Vagina (tissue), 2 donors: ENCODE data around the gene DEFB114. TPM values are rescaled to one million over a fixed set of nuclear protein-coding genes. Genes with fewer than 3 reads are reported as not detected.

Experiments
- DNase-seq, 2 donors: peaks; one replicate each; pipeline ENCODE4 v3.0.0-alpha.2; 2017; ENCODE audit errors: extremely low spot score in 2 of 2
- H3K27ac ChIP-seq: fragments of 200-600 bp; sonication (generic); one replicate; pipeline ENCODE4 v1.5.1; 2019
- H3K27me3 ChIP-seq: fragments of 200-600 bp; sonication (generic); one replicate; pipeline ENCODE4 v1.5.1; 2019
- H3K36me3 ChIP-seq, 2 donors: fragments of 200-600 bp; sonication (generic); one replicate each; pipeline ENCODE4 v1.5.1; 2017 to 2019
- H3K4me1 ChIP-seq: fragments of 200-600 bp; sonication (generic); one replicate; pipeline ENCODE4 v1.5.1; 2019
- H3K4me3 ChIP-seq, 2 donors: fragments of 200-600 bp; sonication (generic); 1 replicate in 1 of 2; 2 replicates in 1 of 2; pipeline ENCODE4 v1.5.1; 2016 to 2019
- H3K9me3 ChIP-seq: fragments of 200-600 bp; sonication (generic); one replicate; pipeline ENCODE4 v1.5.1; 2019
- CTCF ChIP-seq, 3 experiments: fragments of 450-650 bp in 2 of 3; fragments of 200-600 bp in 1 of 3; sonication (generic) in 1 of 3; IDR thresholded peaks; one replicate each; pipeline ENCODE4 v1.5.1; 2017 to 2019; ENCODE audit warnings: antibody characterized with exemption in 3 of 3, mild to moderate bottlenecking in 2 of 3, moderate library complexity in 2 of 3
- POLR2A ChIP-seq, 2 donors: fragments of 450-650 bp; IDR thresholded peaks; one replicate each; pipeline ENCODE4 v1.6.1; 2017; ENCODE audit warnings: antibody characterized with exemption in 2 of 2, mild to moderate bottlenecking in 2 of 2, moderate library complexity in 2 of 2
- POLR2AphosphoS5 ChIP-seq, 2 donors: sonication (generic); formaldehyde crosslinking; IDR thresholded peaks; one replicate each; pipeline ENCODE4 v1.9.0; 2017; ENCODE audit warnings: antibody characterized with exemption in 2 of 2, mild to moderate bottlenecking in 2 of 2, low read depth in 1 of 2; ENCODE audit not compliant: insufficient read depth in 1 of 2
- intact Hi-C: fragments of 100-400 bp; cut with DNase I; formaldehyde crosslinking; loops from one replicate; pipeline ENCODE4 v1.15.1; 2023
- total RNA-seq: library from RNA; depleted of rRNA; stranded (reverse); fragments of >200 nt; gene quantifications from one replicate; pipeline ENCODE4 v1.2.3, GENCODE V29; 2016

The DEFB114 gene
- total RNA-seq, 1 donor from 2014 or later = not detected

- no peak for DNase-seq
- Histone ChIP-seq H3K4me3 (no peak overlapping the region), H3K36me3 (no peaks in the 10 kb centered on the region), H3K9me3 (no peaks in the 10 kb centered on the region), H3K27me3 (no peaks in the 10 kb centered on the region), H3K27ac (no peak overlapping the region), H3K4me1 (no peaks in the 10 kb centered on the region)
- TF ChIP-seq POLR2AphosphoS5 (IDR thresholded peaks at IDR 0.05; ENCODE audit: insufficient read depth in 1 of 2, low read depth in 1 of 2) = no peak
- no peak for TF ChIP-seq POLR2A (IDR thresholded peaks at IDR 0.05)
- TF ChIP-seq CTCF (IDR thresholded peaks at IDR 0.05) = no peak
- intact Hi-C loops = no loop called here
These were observed 45.2 kb downstream of the DEFB114 start for GRCh38 chr6:49918787-49919186.

- Histone ChIP-seq H3K36me3 (no peaks in the 10 kb centered on the region), H3K27me3 (no peaks in the 10 kb centered on the region), H3K4me3 (no peak overlapping the region), H3K9me3 (no peaks in the 10 kb centered on the region), H3K4me1 (no peaks in the 10 kb centered on the region), H3K27ac (no peak overlapping the region)
- no peak for DNase-seq
- intact Hi-C loops = no loop called here
- TF ChIP-seq POLR2A (IDR thresholded peaks at IDR 0.05) (no peak), CTCF (IDR thresholded peaks at IDR 0.05) (no peak), POLR2AphosphoS5 (IDR thresholded peaks at IDR 0.05; ENCODE audit: insufficient read depth in 1 of 2, low read depth in 1 of 2) (no peak)
These were observed 48.9 kb downstream of the DEFB114 start for GRCh38 chr6:49915035-49915434.

GRCh38 chr6:49913636-49914375 lies 50.2 kb downstream of the DEFB114 start:
- Histone ChIP-seq H3K9me3 (no peaks in the 10 kb centered on the region), H3K27ac (no peak overlapping the region), H3K4me3 (no peak overlapping the region), H3K36me3 (no peaks in the 10 kb centered on the region), H3K4me1 (no peaks in the 10 kb centered on the region), H3K27me3 (no peaks in the 10 kb centered on the region)
- TF ChIP-seq CTCF (IDR thresholded peaks at IDR 0.05) = no peak
- TF ChIP-seq POLR2A (IDR thresholded peaks at IDR 0.05) = no peak
- no peak for TF ChIP-seq POLR2AphosphoS5 (IDR thresholded peaks at IDR 0.05; ENCODE audit: insufficient read depth in 1 of 2, low read depth in 1 of 2)
- intact Hi-C loops = no loop called here
- DNase-seq = no peak

- TF ChIP-seq POLR2AphosphoS5 (IDR thresholded peaks at IDR 0.05; ENCODE audit: insufficient read depth in 1 of 2, low read depth in 1 of 2) (no peak), CTCF (IDR thresholded peaks at IDR 0.05) (no peak), POLR2A (IDR thresholded peaks at IDR 0.05) (no peak)
- Histone ChIP-seq H3K27ac (no peak overlapping the region), H3K4me1 (no peaks in the 10 kb centered on the region), H3K9me3 (no peaks in the 10 kb centered on the region), H3K27me3 (no peaks in the 10 kb centered on the region), H3K4me3 (no peak overlapping the region), H3K36me3 (no peaks in the 10 kb centered on the region)
- intact Hi-C loops = no loop called here
- DNase-seq = no peak
These were observed 51.8 kb downstream of the DEFB114 start for GRCh38 chr6:49912196-49912595.

GRCh38 chr6:49911252-49911651 lies 52.7 kb downstream of the DEFB114 start:
- Histone ChIP-seq H3K4me3 (no peak overlapping the region), H3K4me1 (no peaks in the 10 kb centered on the region), H3K27ac (no peak overlapping the region), H3K27me3 (no peaks in the 10 kb centered on the region), H3K36me3 (no peaks in the 10 kb centered on the region), H3K9me3 (no peaks in the 10 kb centered on the region)
- intact Hi-C loops = no loop called here
- DNase-seq = no peak
- TF ChIP-seq POLR2AphosphoS5 (IDR thresholded peaks at IDR 0.05; ENCODE audit: insufficient read depth in 1 of 2, low read depth in 1 of 2) (no peak), CTCF (IDR thresholded peaks at IDR 0.05) (no peak)
